HG03460 (cell line): Measurements from ENCODE around the gene STK16.
A peak's percentile ranks its signal among the peaks of the same experiment; 100 is the strongest.

Experiments used
- ATAC-seq: cut with Tn5 transposase; IDR thresholded peaks from one replicate; pipeline ENCODE4 v1.9.1; 2021; ENCODE audit not compliant: unreplicated experiment

Gene STK16

DNA sequence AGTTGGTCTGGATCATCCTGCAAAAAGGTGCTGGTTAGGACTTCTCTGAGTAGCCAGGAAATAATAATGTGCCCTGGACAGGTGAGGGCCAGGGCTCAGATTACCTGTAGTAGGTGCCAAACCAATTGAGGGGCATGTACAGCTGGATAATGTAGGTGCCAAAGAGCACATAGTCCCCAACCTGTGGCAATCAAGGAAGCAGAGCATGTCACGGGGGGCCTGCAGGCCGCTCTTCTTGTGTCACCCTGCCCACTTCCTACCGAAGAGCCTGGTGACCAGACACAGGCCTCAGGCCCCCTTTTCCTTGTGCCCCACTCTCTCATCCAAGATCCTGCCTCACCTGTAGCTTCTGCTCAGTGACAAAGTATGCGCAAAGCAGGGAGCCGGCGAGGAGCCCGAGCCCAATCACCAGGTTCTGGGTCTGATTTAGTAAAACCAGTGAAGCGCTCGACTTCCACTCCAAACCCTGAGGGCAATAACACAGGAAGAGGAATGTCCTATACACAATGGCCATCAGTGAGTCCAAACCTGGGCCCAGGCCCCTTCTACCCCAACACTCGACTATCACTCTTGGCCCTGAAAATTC lies 31.7 kb upstream of the STK16 start:
- ATAC-seq = no peak

DNA sequence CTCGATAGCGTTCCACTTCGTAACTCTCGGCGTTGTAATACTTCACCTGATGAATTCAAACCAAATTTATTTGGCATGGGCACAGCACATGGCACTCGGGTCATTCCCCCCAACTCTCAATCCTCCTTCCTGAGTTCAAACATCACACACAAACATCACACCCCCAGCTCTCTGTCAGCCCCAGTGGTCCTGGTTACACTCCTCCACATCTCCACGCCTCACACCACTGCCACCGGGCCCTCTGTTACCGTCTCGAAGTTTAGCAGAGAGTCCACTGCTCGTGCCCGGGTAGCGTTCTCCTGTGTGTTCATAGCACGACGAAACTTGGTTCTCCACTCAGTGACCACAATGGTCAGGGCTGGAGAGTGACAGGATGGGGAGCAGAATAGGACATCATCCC lies 31.1 kb upstream of the STK16 start:
- no peak for ATAC-seq

DNA sequence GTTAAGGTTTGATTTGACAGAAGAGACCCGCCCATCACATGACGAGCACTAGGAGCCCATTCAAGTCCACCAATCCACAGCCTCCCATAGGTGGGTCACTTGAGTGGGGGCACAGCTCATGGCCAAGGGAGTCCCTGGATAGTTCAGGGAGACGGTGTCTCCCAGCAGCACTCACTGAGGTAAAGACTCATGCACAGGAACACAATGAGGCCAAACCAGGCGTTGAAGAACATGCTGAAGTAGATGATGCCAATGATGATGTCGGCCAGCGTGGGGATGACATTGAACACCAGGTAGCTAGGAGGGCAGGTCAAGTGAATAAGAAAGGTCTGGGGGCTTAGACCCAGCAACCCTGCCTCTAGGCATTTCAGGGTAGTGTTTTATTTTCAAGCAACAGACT lies 30.5 kb upstream of the STK16 start:
- ATAC-seq = no peak

GRCh38 chr2:219215871-219216534 lies 29.3 kb upstream of the STK16 start:
- no peak for ATAC-seq

- no peak for ATAC-seq
Observed at GRCh38 chr2:219216535-219216915, 28.8 kb upstream of the STK16 start.

DNA sequence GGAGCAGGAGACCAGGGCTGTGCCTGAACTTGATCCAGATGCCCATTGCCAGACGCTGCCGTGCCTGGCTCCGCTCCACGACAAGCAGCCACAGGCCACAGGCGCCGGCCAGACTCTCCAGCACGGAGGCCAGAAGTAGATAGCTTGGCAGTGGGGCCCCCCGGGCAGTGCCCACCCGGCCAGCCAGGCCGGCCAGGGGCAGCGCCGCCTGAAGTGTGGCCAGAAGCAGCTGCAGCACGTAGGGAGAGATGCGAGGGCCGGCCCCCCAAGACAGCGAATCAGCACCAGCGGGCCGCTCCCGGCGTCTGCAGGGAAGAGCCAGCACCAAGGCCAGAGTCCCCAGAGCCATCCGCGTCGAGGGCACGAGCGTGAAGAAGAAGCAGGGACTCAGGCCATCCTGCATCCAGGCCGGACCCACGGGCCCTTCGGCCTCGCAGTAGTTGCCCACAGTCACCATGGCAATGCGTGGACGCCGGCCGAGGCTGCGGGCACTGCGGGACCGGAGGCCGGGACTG lies 27.0 kb upstream of the STK16 start:
- peak; percentile 26 for ATAC-seq

GRCh38 chr2:219218732-219219701 lies 26.3 kb upstream of the STK16 start, which contains the start of gene ABCB6:
TSS of gene ABCB6 (minus strand) at chr2:219218958. CDS start at chr2:219218673, 285 bp downstream.
- peak; percentile 85 for ATAC-seq

DNA sequence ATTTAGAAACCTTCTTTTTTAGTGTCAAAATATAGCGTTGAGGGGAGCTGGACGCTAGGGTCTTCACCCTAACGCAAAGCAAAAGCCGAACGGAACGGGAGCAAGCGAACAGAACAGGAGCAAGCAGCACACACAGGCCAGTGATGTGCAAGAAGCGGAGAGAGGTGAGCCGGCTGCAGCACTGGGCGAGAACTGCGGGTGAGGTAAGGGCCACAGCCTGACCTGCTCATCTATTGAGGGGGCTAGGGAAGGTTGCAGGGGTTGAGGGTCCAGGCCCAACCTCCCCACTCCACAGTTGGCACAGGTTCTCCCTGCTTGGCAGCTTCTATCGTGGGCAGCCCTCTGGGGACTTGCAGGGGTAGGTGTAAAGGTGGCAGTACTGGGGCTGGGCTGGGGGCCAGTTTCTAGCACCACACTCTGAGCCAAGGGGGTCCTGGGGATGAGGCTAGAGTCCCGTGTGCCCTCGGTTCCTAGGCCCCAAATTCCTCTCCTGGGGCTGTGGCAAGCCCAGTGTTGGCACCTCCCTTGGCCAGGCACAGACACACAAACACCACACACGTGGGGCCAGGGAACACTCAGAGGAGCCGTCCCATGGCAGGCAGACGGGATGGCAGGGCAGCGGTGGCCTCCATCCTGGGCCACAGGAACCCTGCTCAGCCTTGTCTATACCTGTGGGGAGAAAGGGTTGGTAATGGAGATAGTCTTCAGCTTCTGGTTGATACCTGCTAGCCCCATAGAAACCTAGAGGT lies 25.3 kb upstream of the STK16 start:
- no peak for ATAC-seq

GRCh38 chr2:219220652-219221402 lies 24.5 kb upstream of the STK16 start:
- ATAC-seq = no peak

DNA sequence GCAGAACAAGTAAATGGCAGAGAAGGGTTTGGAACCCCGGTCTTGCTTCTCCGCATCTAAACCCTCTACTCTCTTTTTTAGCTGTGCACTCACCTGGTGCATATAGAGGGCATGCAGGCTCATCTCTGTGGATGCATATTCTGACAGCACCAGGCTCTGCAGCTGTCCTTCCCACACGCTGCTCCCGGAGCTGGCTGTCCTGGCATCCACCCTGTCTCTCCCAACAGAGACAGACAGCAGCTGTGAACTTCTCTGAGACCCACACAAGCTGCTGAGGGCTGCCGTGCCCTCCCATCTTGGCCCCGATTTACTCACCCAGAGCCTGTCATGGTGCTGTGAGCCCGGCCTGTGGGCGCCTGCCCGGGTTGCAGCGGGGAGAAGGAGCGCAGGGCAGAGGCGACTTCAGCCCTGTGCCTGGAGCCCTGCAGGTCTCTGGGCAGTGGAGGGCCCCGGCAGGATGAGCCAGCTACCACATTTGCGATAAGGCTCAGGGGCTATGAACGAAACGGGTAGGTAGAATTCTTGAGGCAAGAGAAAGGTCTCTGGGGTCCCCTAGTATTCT lies 23.2 kb upstream of the STK16 start:
- ATAC-seq = no peak

GRCh38 chr2:219223831-219224610 lies 21.3 kb upstream of the STK16 start:
- no peak for ATAC-seq

- no peak for ATAC-seq
Observed at GRCh38 chr2:219225350-219225749, 19.9 kb upstream of the STK16 start.

DNA sequence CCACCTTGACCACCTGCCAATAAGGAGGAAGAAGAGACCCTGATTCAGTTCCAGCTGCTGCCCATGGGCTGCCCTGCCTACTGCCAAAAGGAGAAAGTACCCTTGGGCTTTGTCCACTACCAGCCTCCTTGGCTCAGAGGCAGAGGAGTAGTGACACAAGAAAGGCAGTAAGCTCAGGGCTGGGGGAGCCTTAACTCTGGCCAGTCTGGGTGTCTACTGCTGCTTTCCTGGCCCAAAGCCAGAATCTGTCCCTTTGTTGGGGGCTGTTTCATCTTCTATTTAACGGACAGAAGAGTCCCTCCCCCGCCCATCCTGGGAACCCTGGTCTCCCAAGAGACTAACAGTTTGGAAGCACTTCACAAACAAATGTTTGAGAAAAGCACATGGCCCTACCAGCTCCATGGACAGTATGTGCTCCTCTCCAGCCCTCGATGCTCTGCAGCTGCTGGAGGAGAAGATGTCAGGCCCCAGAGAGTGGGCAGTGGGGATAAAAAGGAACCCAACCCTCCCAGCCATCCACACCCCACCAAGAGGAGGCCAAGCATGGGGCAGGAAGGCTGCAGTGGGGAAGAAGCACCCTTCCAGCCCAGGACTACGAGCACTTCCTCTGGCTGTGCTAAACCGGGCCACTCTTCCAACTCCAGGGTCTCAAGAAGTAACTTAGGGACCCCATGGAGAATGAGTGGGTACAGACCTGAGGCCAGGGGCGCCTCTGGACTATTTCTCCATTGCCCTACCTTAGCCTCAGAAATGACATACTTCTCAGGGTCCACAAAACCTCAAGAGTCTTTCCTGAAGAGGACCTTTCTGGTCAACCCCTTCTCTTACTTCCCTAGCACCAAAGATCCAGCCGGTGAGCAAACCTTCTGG lies 17.0 kb upstream of the STK16 start:
- no peak for ATAC-seq

- no peak for ATAC-seq
Observed at GRCh38 chr2:219228911-219229304, 16.4 kb upstream of the STK16 start.

GRCh38 chr2:219229305-219230058 lies 15.8 kb upstream of the STK16 start, which contains the start of the genes ANKZF1 and ATG9A:
TSS of gene ANKZF1 (plus strand) at chr2:219229806. CDS start at chr2:219230258, 452 bp downstream.
TSS of gene ATG9A (minus strand) at chr2:219229636. CDS start at chr2:219228024, 1,612 bp downstream.
- ATAC-seq = peak; percentile 96

- peak; percentile 20 for ATAC-seq
Observed at GRCh38 chr2:219230059-219230540, 15.2 kb upstream of the STK16 start.

DNA sequence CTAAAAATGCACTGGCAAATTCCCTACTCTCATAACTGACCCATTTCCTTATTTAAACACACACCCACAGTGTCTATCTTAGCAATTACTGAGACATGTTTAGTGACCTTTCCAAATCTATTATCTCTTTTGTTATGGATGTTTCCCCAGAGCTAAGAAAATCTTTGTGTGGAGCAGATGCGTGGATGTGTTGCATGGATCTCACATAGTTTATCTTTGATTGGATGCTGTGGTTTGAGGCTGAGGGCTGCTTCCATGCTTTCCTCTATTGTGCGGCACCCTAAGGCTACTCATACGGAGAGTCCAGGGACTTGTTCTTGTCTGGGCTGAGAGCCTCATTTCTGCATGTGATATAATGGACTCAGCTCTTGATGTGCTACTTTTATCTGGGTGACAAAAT lies 10.9 kb upstream of the STK16 start:
- no peak for ATAC-seq
